Parathyroid adenoma (tissue), 2 donors: ENCODE results near the gene ZXDC.

Experiments used
- H2AFZ ChIP-seq: fragments of 300-600 bp; sonication (generic); one replicate; pipeline ENCODE4 v1.7.0; 2017; ENCODE audit warnings: antibody characterized with exemption, mild to moderate bottlenecking
- H3K27ac ChIP-seq: fragments of 300-600 bp; sonication (generic); one replicate; pipeline ENCODE4 v1.7.0; 2017
- H3K27me3 ChIP-seq: fragments of 300-600 bp; sonication (generic); one replicate; pipeline ENCODE4 v1.7.0; 2017; ENCODE audit warnings: low read length; ENCODE audit not compliant: control insufficient read depth, insufficient read depth
- H3K36me3 ChIP-seq: fragments of 300-600 bp; sonication (generic); one replicate; pipeline ENCODE4 v1.7.0; 2017; ENCODE audit warnings: low read length; ENCODE audit not compliant: control insufficient read depth, insufficient read depth
- H3K4me1 ChIP-seq: fragments of 300-600 bp; sonication (generic); one replicate; pipeline ENCODE4 v1.7.0; 2017; ENCODE audit warnings: control low read depth
- H3K4me2 ChIP-seq: fragments of 300-600 bp; sonication (generic); one replicate; pipeline ENCODE4 v1.7.0; 2017; ENCODE audit warnings: low read length
- H3K4me3 ChIP-seq: fragments of 300-600 bp; sonication (generic); one replicate; pipeline ENCODE4 v1.7.0; 2017; ENCODE audit warnings: low read depth, low read length
- H3K79me2 ChIP-seq: fragments of 300-600 bp; sonication (generic); one replicate; pipeline ENCODE4 v1.7.0; 2017; ENCODE audit warnings: control low read depth
- H3K9ac ChIP-seq: fragments of 300-600 bp; sonication (generic); one replicate; pipeline ENCODE4 v1.7.0; 2017; ENCODE audit warnings: mild to moderate bottlenecking
- H3K9me3 ChIP-seq: fragments of 300-600 bp; sonication (generic); one replicate; pipeline ENCODE4 v1.7.0; 2017; ENCODE audit warnings: low read length; ENCODE audit not compliant: control insufficient read depth
- TF ChIP-seq, protein P1 (sequence below): fragments of 300-600 bp; sonication (generic); IDR thresholded peaks from one replicate; pipeline ENCODE4 v1.7.0; 2017; ENCODE audit warnings: antibody characterized with exemption, mild to moderate bottlenecking
- donor health status: primary hyperparathyroidism.

Gene ZXDC

DNA sequence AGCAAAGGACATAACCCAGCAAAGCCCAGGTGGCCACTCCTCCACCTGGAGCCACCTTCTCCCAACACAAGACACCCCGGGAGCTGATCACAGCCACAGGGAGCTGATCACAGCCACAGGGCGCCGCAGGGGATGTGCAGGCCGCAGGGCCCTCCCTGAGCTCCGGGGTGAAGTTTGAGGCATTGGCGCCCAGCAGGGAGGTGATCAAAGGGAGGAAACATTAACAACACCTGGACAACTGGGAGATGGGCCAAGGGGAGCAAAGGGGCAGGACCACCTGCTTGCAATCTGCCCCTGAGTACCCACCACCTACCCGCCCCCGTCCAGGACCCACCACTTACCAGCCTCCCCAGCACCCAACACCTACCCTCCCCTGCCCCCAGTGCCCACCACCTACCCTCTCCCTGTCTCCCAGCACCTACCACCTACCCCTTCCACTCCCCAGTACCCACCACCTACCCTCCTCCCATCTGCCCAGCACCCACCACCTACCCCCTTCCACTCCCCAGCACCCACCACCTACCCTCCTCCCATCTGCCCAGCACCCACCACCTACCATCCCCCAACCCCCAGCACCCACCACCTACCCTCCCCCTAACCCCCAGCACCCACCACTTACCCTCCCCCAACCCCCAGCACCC lies 39.5 kb upstream of the ZXDC start:
- H3K4me3 ChIP-seq, result no peak overlapping the region
- no peaks in the 10 kb centered on the region for H3K36me3 ChIP-seq
- no peak overlapping the region for H3K27ac ChIP-seq
- no peaks in the 10 kb centered on the region for H3K9me3 ChIP-seq
- TF ChIP-seq, protein P1, sequence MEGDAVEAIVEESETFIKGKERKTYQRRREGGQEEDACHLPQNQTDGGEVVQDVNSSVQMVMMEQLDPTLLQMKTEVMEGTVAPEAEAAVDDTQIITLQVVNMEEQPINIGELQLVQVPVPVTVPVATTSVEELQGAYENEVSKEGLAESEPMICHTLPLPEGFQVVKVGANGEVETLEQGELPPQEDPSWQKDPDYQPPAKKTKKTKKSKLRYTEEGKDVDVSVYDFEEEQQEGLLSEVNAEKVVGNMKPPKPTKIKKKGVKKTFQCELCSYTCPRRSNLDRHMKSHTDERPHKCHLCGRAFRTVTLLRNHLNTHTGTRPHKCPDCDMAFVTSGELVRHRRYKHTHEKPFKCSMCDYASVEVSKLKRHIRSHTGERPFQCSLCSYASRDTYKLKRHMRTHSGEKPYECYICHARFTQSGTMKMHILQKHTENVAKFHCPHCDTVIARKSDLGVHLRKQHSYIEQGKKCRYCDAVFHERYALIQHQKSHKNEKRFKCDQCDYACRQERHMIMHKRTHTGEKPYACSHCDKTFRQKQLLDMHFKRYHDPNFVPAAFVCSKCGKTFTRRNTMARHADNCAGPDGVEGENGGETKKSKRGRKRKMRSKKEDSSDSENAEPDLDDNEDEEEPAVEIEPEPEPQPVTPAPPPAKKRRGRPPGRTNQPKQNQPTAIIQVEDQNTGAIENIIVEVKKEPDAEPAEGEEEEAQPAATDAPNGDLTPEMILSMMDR, result no peak
- H3K9ac ChIP-seq, result no peak overlapping the region
- no peaks in the 10 kb centered on the region for H3K79me2 ChIP-seq
- no peak overlapping the region for H2AFZ ChIP-seq
- no peaks in the 10 kb centered on the region for H3K27me3 ChIP-seq
- H3K4me2 ChIP-seq, result no peak overlapping the region
- no peaks in the 10 kb centered on the region for H3K4me1 ChIP-seq

DNA sequence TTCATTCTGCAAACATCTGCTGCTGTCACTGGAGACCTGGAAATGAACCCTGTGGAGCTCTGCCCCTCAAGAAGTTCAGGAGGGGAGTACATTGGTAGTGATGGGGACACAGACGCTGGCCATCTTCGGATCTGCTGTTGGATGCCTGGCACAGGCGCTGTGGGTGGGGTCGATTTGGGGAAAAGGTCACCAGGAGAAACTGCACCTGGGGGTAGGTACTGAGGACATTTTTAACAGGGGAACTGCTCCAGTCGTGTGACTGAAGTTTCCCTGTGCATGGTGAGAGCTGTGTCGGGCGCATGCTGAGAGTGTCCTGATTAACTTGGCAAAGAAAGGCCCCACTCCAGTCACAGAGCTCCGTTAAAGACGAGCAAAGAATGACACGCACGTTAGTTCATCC lies 38.5 kb upstream of the ZXDC start:
- H3K36me3 ChIP-seq, result no peaks in the 10 kb centered on the region
- no peaks in the 10 kb centered on the region for H3K4me1 ChIP-seq
- no peaks in the 10 kb centered on the region for H3K9me3 ChIP-seq
- H3K4me3 ChIP-seq, result no peak overlapping the region
- no peak overlapping the region for H3K4me2 ChIP-seq
- no peak overlapping the region for H2AFZ ChIP-seq
- no peak overlapping the region for H3K9ac ChIP-seq
- no peak overlapping the region for H3K27ac ChIP-seq
- H3K27me3 ChIP-seq, result no peaks in the 10 kb centered on the region
- TF ChIP-seq, protein P1, result no peak
- H3K79me2 ChIP-seq, result no peaks in the 10 kb centered on the region

DNA sequence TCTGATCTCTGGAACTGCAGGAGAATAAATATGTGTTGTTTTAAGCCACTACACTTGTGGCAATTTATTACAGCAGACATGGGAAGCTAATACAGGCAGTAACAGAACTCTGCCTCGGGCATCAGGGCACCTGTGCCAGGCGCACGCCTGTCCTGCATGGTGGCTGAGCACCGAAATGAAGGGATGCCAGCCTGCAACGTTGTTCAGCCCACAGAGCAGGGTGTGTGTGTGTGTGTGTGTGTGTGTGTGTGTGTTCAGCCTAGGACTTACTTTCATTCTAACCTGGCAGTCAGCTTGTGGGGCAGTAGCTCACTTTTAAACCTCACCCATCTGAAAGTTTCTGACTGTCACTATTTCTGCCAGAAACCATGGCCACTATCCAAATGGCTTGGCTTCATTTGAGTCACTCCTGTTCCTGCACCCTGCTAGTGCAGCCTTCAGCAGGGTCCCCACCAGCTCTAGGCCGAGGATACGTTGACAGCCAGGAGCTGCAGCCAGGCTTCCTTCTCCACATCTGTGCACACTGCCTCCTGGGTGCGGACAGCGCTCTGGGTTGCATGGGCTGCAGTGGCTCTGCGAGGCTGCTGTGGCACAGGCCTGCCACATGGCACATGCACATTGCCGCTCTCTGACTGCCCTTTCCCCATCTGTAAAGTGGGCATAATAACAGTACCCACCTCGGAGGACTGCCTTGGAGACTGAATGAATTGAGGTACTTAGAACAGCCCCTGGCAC lies 37.4 kb upstream of the ZXDC start:
- TF ChIP-seq, protein P1, result no peak
- Histone ChIP-seq H3K4me2 (no peak overlapping the region), H3K27me3 (no peaks in the 10 kb centered on the region), H3K36me3 (no peaks in the 10 kb centered on the region), H3K9me3 (no peaks in the 10 kb centered on the region), H2AFZ (no peak overlapping the region), H3K79me2 (no peaks in the 10 kb centered on the region), H3K4me3 (no peak overlapping the region), H3K9ac (no peak overlapping the region), H3K4me1 (no peaks in the 10 kb centered on the region), H3K27ac (no peak overlapping the region)

DNA sequence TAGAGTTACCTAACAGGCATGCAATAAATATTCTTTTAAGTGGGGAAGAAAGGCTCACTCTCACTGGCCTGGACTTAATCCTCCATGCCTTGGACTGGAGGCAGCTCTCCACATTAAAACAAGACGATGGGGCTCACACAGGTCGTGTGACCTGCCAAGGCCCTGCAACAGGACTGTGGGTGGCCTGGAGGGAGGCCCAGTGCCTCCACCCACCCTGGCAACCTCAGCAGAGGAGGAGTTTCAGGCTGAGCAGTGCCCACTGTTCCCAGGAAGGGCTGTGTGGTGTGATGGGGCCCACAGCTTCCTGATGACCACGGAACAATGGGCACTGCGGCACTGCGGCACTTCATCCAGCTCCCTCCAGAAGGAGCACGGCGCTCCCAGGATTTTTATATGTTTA lies 36.3 kb upstream of the ZXDC start:
- no peaks in the 10 kb centered on the region for H3K36me3 ChIP-seq
- H3K27me3 ChIP-seq, result no peaks in the 10 kb centered on the region
- no peak overlapping the region for H3K4me3 ChIP-seq
- H3K27ac ChIP-seq, result no peak overlapping the region
- no peak overlapping the region for H3K9ac ChIP-seq
- no peaks in the 10 kb centered on the region for H3K9me3 ChIP-seq
- no peaks in the 10 kb centered on the region for H3K4me1 ChIP-seq
- no peak overlapping the region for H3K4me2 ChIP-seq
- TF ChIP-seq, protein P1, result no peak
- H3K79me2 ChIP-seq, result no peaks in the 10 kb centered on the region
- H2AFZ ChIP-seq, result no peak overlapping the region

DNA sequence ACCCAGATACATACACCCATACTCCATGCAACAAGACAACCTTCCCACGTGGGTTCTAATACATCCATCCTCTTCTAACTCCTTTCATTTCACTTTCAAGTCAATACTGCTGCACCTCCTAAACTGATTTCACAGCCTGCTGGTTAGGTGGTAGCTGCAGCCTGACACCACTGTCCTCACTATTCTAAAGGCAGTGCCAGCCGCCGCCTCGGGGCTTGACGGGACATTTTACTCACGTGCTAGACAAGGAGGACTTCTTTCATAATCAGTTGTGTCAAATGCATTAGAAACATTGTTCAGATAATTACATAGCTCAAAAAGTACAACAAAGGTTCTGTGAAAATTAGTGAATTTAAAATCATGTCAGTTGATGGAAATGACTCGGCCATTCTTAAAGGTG lies 35.6 kb upstream of the ZXDC start:
- Histone ChIP-seq H3K4me2 (no peak overlapping the region), H3K9me3 (no peaks in the 10 kb centered on the region), H3K27ac (no peak overlapping the region), H3K4me1 (no peaks in the 10 kb centered on the region), H3K36me3 (no peaks in the 10 kb centered on the region), H3K4me3 (no peak overlapping the region), H3K9ac (no peak overlapping the region), H3K79me2 (no peaks in the 10 kb centered on the region), H2AFZ (no peak overlapping the region), H3K27me3 (no peaks in the 10 kb centered on the region)
- TF ChIP-seq, protein P1, result no peak
